Measurements from ENCODE around the gene RALBP1.
"Not testable (repeated sequence)": the region's sequence is repeated elsewhere in the genome, so short reads cannot be mapped to it uniquely, and the experiment has no call there.

The RALBP1 gene

GRCh38 chr18:9455718-9456511, 19.4 kb upstream of the RALBP1 start:
- no peak for DNase-seq

GRCh38 chr18:9466127-9466526, 9.2 kb upstream of the RALBP1 start:
- no peak for DNase-seq

GRCh38 chr18:9466846-9467245, 8.5 kb upstream of the RALBP1 start:
- DNase-seq = no peak

- DNase-seq = no peak
These were observed 6.3 kb upstream of the RALBP1 start for GRCh38 chr18:9468998-9469397.

- no peak for DNase-seq
These were observed 5.6 kb upstream of the RALBP1 start for GRCh38 chr18:9469685-9470084.

GRCh38 chr18:9474108-9474982, 968 bp upstream of the RALBP1 start:
- no peak for DNase-seq

- peak; percentile 71 for DNase-seq
These were observed 604 bp downstream of the RALBP1 start for GRCh38 chr18:9475643-9476591.

GRCh38 chr18:9476949-9477348, 1.6 kb downstream of the RALBP1 start:
- not testable (repeated sequence) for DNase-seq

GRCh38 chr18:9477509-9477908, 2.2 kb downstream of the RALBP1 start:
- DNase-seq = no peak

- no peak for DNase-seq
These were observed 3.2 kb downstream of the RALBP1 start for GRCh38 chr18:9478545-9478944.

GRCh38 chr18:9482790-9483189, 7.5 kb downstream of the RALBP1 start:
- DNase-seq = peak; percentile 41

GRCh38 chr18:9483526-9483925, 8.2 kb downstream of the RALBP1 start:
- DNase-seq = no peak

GRCh38 chr18:9484856-9485255, 9.5 kb downstream of the RALBP1 start:
- not testable (repeated sequence) for DNase-seq

GRCh38 chr18:9488538-9488937, 13.2 kb downstream of the RALBP1 start:
- DNase-seq = no peak

- DNase-seq = no peak
These were observed 19.5 kb downstream of the RALBP1 start for GRCh38 chr18:9494778-9495331.

- DNase-seq = no peak
These were observed 20.2 kb downstream of the RALBP1 start for GRCh38 chr18:9495465-9495864.

GRCh38 chr18:9495916-9496705, 20.8 kb downstream of the RALBP1 start:
- no peak for DNase-seq

GRCh38 chr18:9506046-9506792, 30.9 kb downstream of the RALBP1 start:
- DNase-seq = no peak

- DNase-seq = no peak
These were observed 32.3 kb downstream of the RALBP1 start for GRCh38 chr18:9507565-9508088.

- no peak for DNase-seq
These were observed 33.2 kb downstream of the RALBP1 start for GRCh38 chr18:9508446-9509025.

Measured in GF-D8 (cell line).